A673 (cell line): ENCODE data around the gene FOS. TPM values are rescaled to one million over a fixed set of nuclear protein-coding genes. Genes with fewer than 3 reads are reported as not detected.
"Not testable (repeated sequence)": the region's sequence is repeated elsewhere in the genome, so short reads cannot be mapped to it uniquely, and the experiment has no call there.

Experiments
- BruUV-seq: library from RNA; stranded (reverse); fragments of 400-500 nt; replicated peaks from 2 replicates; lab custom pipeline; 2021; lab: Mats Ljungman, UMichigan
- CTCF ChIA-PET: fragments of 300-600 bp; sonication (Branson Sonifier 250); formaldehyde crosslinking; loops from one replicate; lab custom pipeline; 2022; ENCODE audit warnings: antibody characterized with exemption; lab: Charles Lee
- POLR2A ChIA-PET: fragments of 300-600 bp; sonication (Branson Sonifier 250); formaldehyde crosslinking; loops from one replicate; lab custom pipeline; 2022; ENCODE audit warnings: antibody characterized with exemption; ENCODE audit not compliant: low non-redundant PET; lab: Charles Lee
- DNase-seq: peaks from one replicate; pipeline ENCODE4 v3.0.0-alpha.2; 2015; ENCODE audit warnings: low spot score
- H3K27ac ChIP-seq: fragments of 200-600 bp; sonication (generic); 2 replicates; pipeline ENCODE4 v1.5.1; 2016; ENCODE audit warnings: mixed run types, low read depth, mild to moderate bottlenecking, mixed read lengths, antibody characterized with exemption, low read length; ENCODE audit not compliant: poor library complexity, severe bottlenecking
- H3K27me3 ChIP-seq: fragments of 200-600 bp; sonication (generic); replicated peaks from 2 replicates; pipeline ENCODE4 v1.6.1; 2017; ENCODE audit warnings: mixed run types, low read depth, mild to moderate bottlenecking, mixed read lengths, antibody characterized with exemption, low read length; ENCODE audit not compliant: insufficient read depth, poor library complexity
- H3K36me3 ChIP-seq: fragments of 200-600 bp; sonication (generic); 2 replicates; pipeline ENCODE4 v1.6.1; 2016; ENCODE audit warnings: mixed run types, mild to moderate bottlenecking, mixed read lengths, antibody characterized with exemption, low read length; ENCODE audit not compliant: insufficient read depth, poor library complexity, severe bottlenecking
- H3K4me1 ChIP-seq: fragments of 200-600 bp; sonication (generic); 2 replicates; pipeline ENCODE4 v1.6.1; 2017; ENCODE audit warnings: mixed run types, mild to moderate bottlenecking, mixed read lengths, antibody characterized with exemption, low read length; ENCODE audit not compliant: insufficient read depth, poor library complexity, severe bottlenecking
- H3K4me3 ChIP-seq: fragments of 200-600 bp; sonication (generic); 2 replicates; pipeline ENCODE4 v1.5.1; 2016; ENCODE audit warnings: low read depth, mixed run types, mild to moderate bottlenecking, mixed read lengths, low read length; ENCODE audit not compliant: poor library complexity, severe bottlenecking
- H3K9me3 ChIP-seq: fragments of 200-600 bp; sonication (generic); 2 replicates; pipeline ENCODE4 v1.6.1; 2016; ENCODE audit warnings: mixed run types, low read depth, mild to moderate bottlenecking, mixed read lengths, antibody characterized with exemption, low read length; ENCODE audit not compliant: poor library complexity, severe bottlenecking
- EZH2 ChIP-seq: fragments of 200-600 bp; sonication (generic); IDR thresholded peaks from 2 replicates; pipeline ENCODE4 v1.6.1; 2017; ENCODE audit warnings: borderline replicate concordance, low read depth, mild to moderate bottlenecking, mixed read lengths, antibody characterized with exemption, low read length; ENCODE audit not compliant: poor library complexity, severe bottlenecking
- intact Hi-C: fragments of 100-400 bp; cut with micrococcal nuclease; formaldehyde crosslinking; loops from one replicate; pipeline ENCODE4 v1.10.0; 2022; ENCODE audit not compliant: unreplicated experiment
- total RNA-seq: library from RNA; stranded (reverse); gene quantifications from 2 replicates; pipeline ENCODE4 v1.2.3, GENCODE V29; 2021
- TF ChIP-seq, protein P1 (sequence below): fragments of 300-800, 200-600 bp; sonication (generic); conservative IDR thresholded peaks from 2 replicates; pipeline ENCODE4 v1.5.1; 2017; ENCODE audit warnings: low read depth, mild to moderate bottlenecking, antibody characterized with exemption, low read length, moderate library complexity, mixed read lengths

The FOS gene
- total RNA-seq, 1 experiment from 2014 or later: 13.7 TPM

DNA sequence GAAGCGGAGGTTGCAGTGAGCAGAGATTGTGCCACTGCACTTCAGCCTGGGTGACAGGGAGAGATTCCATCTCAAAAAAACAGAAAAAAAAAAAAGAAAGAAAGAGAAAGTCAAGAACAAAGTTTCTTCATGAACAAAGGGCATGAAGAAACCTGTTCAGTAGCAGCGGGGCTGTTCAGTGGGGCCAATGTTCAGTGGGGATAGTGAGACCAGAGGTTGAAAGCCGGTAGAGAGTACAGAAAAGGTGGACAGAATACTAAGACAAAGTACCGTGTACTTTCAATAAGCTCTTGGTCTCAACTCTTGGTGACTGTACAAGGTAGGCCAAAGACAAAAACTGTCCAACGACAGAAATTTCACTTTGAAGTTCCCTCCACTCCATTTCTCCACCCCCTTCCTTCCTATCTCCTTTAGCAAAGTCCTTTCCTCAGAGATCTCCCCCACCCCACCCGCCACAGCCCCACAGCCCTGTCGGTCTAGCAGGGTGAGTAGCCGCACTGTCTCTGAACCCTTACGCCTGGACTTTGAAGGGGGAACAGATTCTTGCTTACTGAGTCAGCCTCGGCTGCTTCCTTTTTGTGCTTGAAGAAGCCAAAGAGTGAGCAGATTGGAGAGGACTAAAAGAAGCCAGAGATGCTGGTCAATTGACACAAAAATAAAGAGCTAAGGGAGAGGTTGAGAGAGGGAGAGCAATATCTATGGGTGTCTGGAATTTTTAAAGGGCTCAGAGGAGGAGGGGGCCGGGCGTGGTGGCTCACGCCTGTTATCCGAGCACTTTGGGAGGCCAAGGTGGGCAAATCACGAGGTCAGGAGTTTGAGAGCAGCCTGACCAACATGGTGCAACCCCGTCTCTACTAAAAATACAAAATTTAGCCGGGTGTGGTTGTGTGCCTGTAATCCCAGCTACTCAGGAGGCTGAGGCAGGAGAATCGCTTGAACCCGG is 44.2 kb upstream of the FOS start:
- peaks cover 45% of the 10 kb centered on the region for H3K4me1 ChIP-seq
- H3K27ac ChIP-seq: no peak overlapping the region
- ChIA-PET POLR2A (no interaction called here), CTCF (interaction anchor here (1.0 kb wide), 1 partner anchor 164 kb away, joined by 3 read pairs; no protein-coding TSS in a partner anchor)
- intact Hi-C loops: no loop called here
- H3K9me3 ChIP-seq: no peaks in the 10 kb centered on the region
- BruUV-seq: no TSS peak
- no peak for DNase-seq
- H3K4me3 ChIP-seq: no peak overlapping the region
- no peaks in the 10 kb centered on the region for H3K27me3 ChIP-seq
- TF ChIP-seq, protein P1, sequence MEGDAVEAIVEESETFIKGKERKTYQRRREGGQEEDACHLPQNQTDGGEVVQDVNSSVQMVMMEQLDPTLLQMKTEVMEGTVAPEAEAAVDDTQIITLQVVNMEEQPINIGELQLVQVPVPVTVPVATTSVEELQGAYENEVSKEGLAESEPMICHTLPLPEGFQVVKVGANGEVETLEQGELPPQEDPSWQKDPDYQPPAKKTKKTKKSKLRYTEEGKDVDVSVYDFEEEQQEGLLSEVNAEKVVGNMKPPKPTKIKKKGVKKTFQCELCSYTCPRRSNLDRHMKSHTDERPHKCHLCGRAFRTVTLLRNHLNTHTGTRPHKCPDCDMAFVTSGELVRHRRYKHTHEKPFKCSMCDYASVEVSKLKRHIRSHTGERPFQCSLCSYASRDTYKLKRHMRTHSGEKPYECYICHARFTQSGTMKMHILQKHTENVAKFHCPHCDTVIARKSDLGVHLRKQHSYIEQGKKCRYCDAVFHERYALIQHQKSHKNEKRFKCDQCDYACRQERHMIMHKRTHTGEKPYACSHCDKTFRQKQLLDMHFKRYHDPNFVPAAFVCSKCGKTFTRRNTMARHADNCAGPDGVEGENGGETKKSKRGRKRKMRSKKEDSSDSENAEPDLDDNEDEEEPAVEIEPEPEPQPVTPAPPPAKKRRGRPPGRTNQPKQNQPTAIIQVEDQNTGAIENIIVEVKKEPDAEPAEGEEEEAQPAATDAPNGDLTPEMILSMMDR: no peak
- no peak for TF ChIP-seq EZH2
- H3K36me3 ChIP-seq: no peaks in the 10 kb centered on the region

DNA sequence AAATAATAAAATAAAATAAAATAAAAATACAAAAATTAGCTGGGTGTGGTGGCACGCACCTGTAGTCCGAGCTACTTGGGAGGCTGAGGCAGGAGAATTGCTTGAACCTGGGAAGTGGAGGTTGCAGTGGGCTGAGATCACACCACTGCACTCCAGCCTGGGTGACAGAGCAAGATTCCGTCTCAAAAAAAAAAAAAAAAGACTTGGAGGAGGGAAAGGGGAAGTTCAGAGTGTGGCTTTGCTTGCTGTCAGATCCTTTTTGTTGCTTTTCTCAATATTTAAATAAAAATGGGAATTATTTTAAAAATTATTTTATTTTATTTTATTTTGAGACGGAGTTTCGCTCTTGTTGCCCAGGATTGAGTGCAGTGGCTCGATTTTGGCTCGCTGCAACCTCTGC is 43.4 kb upstream of the FOS start:
- H3K27ac ChIP-seq, intact Hi-C loops, H3K4me3 ChIP-seq, DNase-seq, H3K36me3 ChIP-seq, BruUV-seq, H3K27me3 ChIP-seq, H3K9me3 ChIP-seq: not testable (repeated sequence)
- peaks cover 40% of the 10 kb centered on the region for H3K4me1 ChIP-seq
- ChIA-PET POLR2A (interaction anchor here (0.5 kb wide), 1 partner anchor 201 kb away, joined by 6 read pairs; no protein-coding TSS in a partner anchor), CTCF (interaction anchor here (0.6 kb wide), 1 partner anchor 252 kb away, joined by 3 read pairs; no protein-coding TSS in a partner anchor)

DNA sequence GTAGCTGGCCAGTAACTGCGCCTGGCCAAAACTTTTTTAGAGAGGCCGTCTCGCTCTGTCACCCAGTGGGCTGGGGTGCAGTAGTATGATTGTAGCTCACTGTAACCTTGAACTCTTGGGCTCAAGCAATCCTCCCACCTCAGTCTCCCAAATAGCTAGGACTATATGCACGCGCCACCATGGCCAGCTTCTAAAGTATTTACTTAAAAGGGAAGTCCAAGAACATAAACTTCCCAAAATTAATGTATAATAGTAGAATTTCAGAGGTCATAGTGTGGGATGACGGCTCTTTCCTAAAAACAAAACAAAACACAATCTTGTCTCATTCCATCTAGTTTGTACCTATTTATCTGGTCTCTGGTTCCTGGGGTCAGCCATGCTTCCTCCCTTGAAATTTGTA is 42.2 kb upstream of the FOS start:
- no peaks in the 10 kb centered on the region for H3K9me3 ChIP-seq
- no peak for TF ChIP-seq EZH2
- TF ChIP-seq, protein P1: no peak
- H3K27ac ChIP-seq: peak overlapping the region; percentile 78
- BruUV-seq: no TSS peak
- POLR2A ChIA-PET: no interaction called here
- H3K4me1 ChIP-seq: peaks cover 32% of the 10 kb centered on the region
- no peak for DNase-seq
- H3K27me3 ChIP-seq: no peaks in the 10 kb centered on the region
- intact Hi-C loops: no loop called here
- H3K4me3 ChIP-seq: no peak overlapping the region
- CTCF ChIA-PET: no interaction called here
- no peaks in the 10 kb centered on the region for H3K36me3 ChIP-seq
